Panc1 (cell line): ENCODE data around the gene LLPH. TPM values are rescaled to one million over a fixed set of nuclear protein-coding genes. Genes with fewer than 3 reads are reported as not detected.

Experiments
- ATAC-seq: fragments of 200-7000 bp; cut with Tn5 transposase; 2 replicates; pipeline ENCODE4 v1.9.1; 2020; ENCODE audit warnings: mild to moderate bottlenecking, moderate library complexity
- BruUV-seq: library from RNA; stranded (reverse); fragments of 400-500 nt; replicated peaks from 2 replicates; lab custom pipeline; 2021; lab: Mats Ljungman, UMichigan
- CTCF ChIA-PET: fragments of 300-600 bp; sonication (Branson Sonifier 250); formaldehyde crosslinking; loops from one replicate; lab custom pipeline; 2022; ENCODE audit warnings: antibody characterized with exemption; lab: Charles Lee
- POLR2A ChIA-PET: fragments of 300-600 bp; sonication (Branson Sonifier 250); formaldehyde crosslinking; loops from one replicate; lab custom pipeline; 2022; ENCODE audit warnings: antibody characterized with exemption; lab: Charles Lee
- DNase-seq: peaks from one replicate; pipeline ENCODE4 v3.0.0-alpha.2; 2010; ENCODE audit warnings: low read depth, low spot score
- H3K27ac ChIP-seq: 2 replicates; pipeline ENCODE4 v1.5.1; 2011; ENCODE audit warnings: mild to moderate bottlenecking, low read length, inconsistent platforms
- H3K27me3 ChIP-seq: fragments of 200-500 bp; sonication (Bioruptor generic); 2 replicates; pipeline ENCODE4 v1.6.0; 2014; ENCODE audit warnings: low read length, inconsistent platforms; ENCODE audit not compliant: control insufficient read depth, insufficient read depth
- H3K36me3 ChIP-seq: fragments of 200-500 bp; sonication (Bioruptor generic); 2 replicates; pipeline ENCODE4 v1.5.1; 2014; ENCODE audit warnings: inconsistent platforms, mild to moderate bottlenecking, low read length, moderate library complexity; ENCODE audit not compliant: control insufficient read depth, insufficient read depth
- H3K4me1 ChIP-seq: 2 replicates; pipeline ENCODE4 v1.5.1; 2011; ENCODE audit warnings: inconsistent platforms, mild to moderate bottlenecking, low read length, moderate library complexity; ENCODE audit not compliant: control insufficient read depth, insufficient read depth
- H3K4me3 ChIP-seq, 2 experiments: 2 replicates each; pipeline ENCODE4 v1.5.1; 2011 to 2012; ENCODE audit warnings: low read depth in 2 of 2, low read length in 2 of 2, mild to moderate bottlenecking in 2 of 2, inconsistent platforms in 1 of 2, moderate library complexity in 1 of 2
- H3K9me3 ChIP-seq: fragments of 200-500 bp; sonication (Bioruptor generic); 2 replicates; pipeline ENCODE4 v1.5.1; 2014; ENCODE audit warnings: low read depth, mild to moderate bottlenecking, inconsistent platforms, low read length, moderate library complexity; ENCODE audit not compliant: control insufficient read depth, insufficient read depth
- CTCF ChIP-seq: fragments of 450-650 bp; IDR thresholded peaks from 2 replicates; pipeline ENCODE4 v1.5.1; 2017; ENCODE audit warnings: mild to moderate bottlenecking
- POLR2AphosphoS5 ChIP-seq: IDR thresholded peaks from 2 replicates; pipeline ENCODE4 v1.6.1; 2012; ENCODE audit warnings: mild to moderate bottlenecking, low read depth, low read length, moderate library complexity
- REST ChIP-seq, 2 experiments: IDR thresholded peaks; 2 replicates each; pipeline ENCODE4 v1.6.1; 2011 to 2012; ENCODE audit warnings: low read depth in 2 of 2, control low read depth in 1 of 2, low read length in 1 of 2, mild to moderate bottlenecking in 1 of 2, moderate library complexity in 1 of 2; ENCODE audit not compliant: insufficient read depth in 1 of 2
- SIN3A ChIP-seq: IDR thresholded peaks from 2 replicates; pipeline ENCODE4 v1.6.1; 2012; ENCODE audit warnings: low read depth, mild to moderate bottlenecking, low read length, moderate library complexity, borderline replicate concordance; ENCODE audit not compliant: insufficient read depth
- TCF7L2 ChIP-seq: IDR thresholded peaks from 2 replicates; pipeline ENCODE4 v1.6.1; 2011; ENCODE audit warnings: mild to moderate bottlenecking, low read depth, low read length, inconsistent platforms
- in situ Hi-C: cut with HindIII; loops from 2 replicates; pipeline ENCODE4 v1.10.0; 2016; ENCODE audit warnings: low sequenced_read_pairs, low pct_unique_long_range_greater_than_20kb
- intact Hi-C: fragments of 100-400 bp; cut with micrococcal nuclease; formaldehyde crosslinking; loops from one replicate; pipeline ENCODE4 v1.10.0; 2022; ENCODE audit not compliant: unreplicated experiment
- total RNA-seq: library from RNA; stranded (reverse); gene quantifications from one replicate; pipeline ENCODE4 v1.2.1, GENCODE V29; 2021; ENCODE audit not compliant: unreplicated experiment

Gene LLPH
- total RNA-seq, 1 experiment from 2014 or later: 40.5 TPM

GRCh38 chr12:66163289-66163688 is 32.7 kb upstream of the LLPH start:
- Histone ChIP-seq H3K27ac (no peak overlapping the region), H3K9me3 (peaks cover 7% of the 10 kb centered on the region; the same call in 1 of the 2 replicates), H3K4me1 (0 out of 2 replicates have a peak, but pooled peaks cover 4% of the 10 kb centered on the region), H3K4me3 (no peak overlapping the region), H3K27me3 (no peaks in the 10 kb centered on the region), H3K36me3 (no peaks in the 10 kb centered on the region)
- in situ Hi-C loops (no loop called here), intact Hi-C loops (no loop called here)
- ATAC-seq (no peak), DNase-seq (no peak)
- CTCF ChIA-PET: no interaction called here
- BruUV-seq: no TSS peak
- TF ChIP-seq CTCF (no peak), TCF7L2 (no peak)
- POLR2A ChIA-PET: no interaction called here

GRCh38 chr12:66162701-66163100 is 32.2 kb upstream of the LLPH start:
- no TSS peak for BruUV-seq
- CTCF ChIA-PET: no interaction called here
- Histone ChIP-seq H3K4me3 (no peak overlapping the region), H3K4me1 (0 out of 2 replicates have a peak, but pooled peaks cover 4% of the 10 kb centered on the region), H3K9me3 (peaks cover 7% of the 10 kb centered on the region; the same call in 1 of the 2 replicates), H3K27ac (no peak overlapping the region), H3K36me3 (no peaks in the 10 kb centered on the region), H3K27me3 (no peaks in the 10 kb centered on the region)
- ATAC-seq: no peak
- in situ Hi-C loops: no loop called here
- POLR2A ChIA-PET: no interaction called here
- TF ChIP-seq SIN3A: no peak
- TF ChIP-seq REST (IDR thresholded peaks at IDR 0.05; ENCODE audit: insufficient read depth in 1 of 2, low read depth in 2 of 2, low read length in 1 of 2): no peak
- TF ChIP-seq POLR2AphosphoS5: no peak
- TF ChIP-seq TCF7L2: no peak
- TF ChIP-seq CTCF: no peak
- intact Hi-C loops: no loop called here
- DNase-seq: no peak
